Activated CD4-positive, alpha-beta T cell treated with anti-CD3 and anti-CD28 coated beads for 4 hours (primary cell): Measurements from ENCODE around the gene BEST1.
"Not testable (repeated sequence)": the region's sequence is repeated elsewhere in the genome, so short reads cannot be mapped to it uniquely, and the experiment has no call there.

Source experiments
- DNase-seq, 2 donors: peaks; one replicate each; pipeline ENCODE4 v3.0.0-alpha.2; 2020

Gene BEST1

DNA sequence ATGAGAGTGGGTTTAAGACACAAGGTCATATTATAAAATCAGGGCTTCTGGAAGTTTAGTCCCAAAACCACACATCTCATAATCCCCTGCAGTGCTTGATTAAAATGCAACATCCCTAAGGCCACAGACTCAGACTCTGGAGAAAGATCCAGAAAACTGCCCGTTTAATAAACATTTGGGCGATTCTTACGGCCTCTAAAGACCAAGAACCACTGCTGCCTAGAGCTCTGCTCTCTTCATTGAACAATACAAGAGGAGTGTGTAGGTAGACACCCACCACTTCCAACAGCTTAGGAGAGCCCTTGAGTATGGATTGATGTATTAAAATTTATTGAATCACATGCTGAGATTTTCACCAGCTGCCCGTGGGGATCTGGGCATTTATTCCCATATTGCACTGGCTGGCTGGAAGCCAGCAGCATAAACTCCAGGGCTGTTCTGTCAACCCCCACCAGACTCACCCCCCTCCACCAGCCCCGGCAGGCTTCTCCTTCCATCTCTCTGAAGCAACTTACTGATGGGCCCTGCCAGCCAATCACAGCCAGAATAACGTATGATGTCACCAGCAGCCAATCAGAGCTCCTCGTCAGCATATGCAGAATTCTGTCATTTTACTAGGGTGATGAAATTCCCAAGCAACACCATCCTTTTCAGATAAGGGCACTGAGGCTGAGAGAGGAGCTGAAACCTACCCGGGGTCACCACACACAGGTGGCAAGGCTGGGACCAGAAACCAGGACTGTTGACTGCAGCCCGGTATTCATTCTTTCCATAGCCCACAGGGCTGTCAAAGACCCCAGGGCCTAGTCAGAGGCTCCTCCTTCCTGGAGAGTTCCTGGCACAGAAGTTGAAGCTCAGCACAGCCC lies 749 bp upstream of the BEST1 start:
- no peak for DNase-seq

DNA sequence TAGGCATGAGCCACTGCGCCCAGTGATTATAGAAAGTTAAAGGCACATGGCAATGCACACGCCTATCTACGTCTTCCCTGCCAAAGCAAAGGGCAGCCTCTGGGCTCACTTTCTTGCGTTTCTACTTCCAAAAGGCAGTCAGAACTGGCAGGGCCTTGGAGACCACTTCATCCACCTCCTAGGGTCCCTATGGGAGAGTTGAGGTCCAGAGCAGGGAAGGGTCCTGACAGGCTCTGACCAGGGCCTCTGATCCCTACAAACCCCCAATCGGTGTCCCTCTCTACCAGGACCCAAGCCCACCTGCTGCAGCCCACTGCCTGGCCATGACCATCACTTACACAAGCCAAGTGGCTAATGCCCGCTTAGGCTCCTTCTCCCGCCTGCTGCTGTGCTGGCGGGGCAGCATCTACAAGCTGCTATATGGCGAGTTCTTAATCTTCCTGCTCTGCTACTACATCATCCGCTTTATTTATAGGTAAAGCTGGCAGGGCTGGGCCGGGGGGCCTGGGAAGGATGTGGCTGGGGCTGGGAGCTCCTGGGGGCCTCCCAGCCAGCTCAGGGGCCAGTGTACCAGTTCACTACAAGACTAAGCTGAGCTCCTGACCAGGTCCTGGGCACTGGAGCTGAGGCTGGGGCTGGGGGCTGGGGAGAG lies 1.5 kb downstream of the BEST1 start:
- no peak for DNase-seq

DNA sequence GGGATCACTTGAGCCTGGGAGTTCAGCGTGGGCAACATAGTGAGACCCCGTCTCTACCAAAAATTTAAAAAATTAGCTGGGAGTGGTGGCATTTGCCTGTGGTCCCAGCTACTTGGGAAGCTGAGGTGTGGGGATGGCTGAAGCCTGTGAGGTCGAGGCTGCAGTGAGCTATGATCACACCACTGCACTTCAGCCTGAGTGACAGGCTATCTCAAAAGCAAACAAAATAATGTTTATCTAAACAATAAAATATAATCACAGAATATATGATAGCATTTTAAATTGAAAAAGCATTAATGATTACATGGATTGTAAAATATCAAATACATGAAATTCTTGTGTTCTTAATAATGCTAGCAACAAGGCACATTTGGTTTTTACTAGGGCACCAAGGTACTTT lies 2.7 kb downstream of the BEST1 start:
- DNase-seq = no peak

DNA sequence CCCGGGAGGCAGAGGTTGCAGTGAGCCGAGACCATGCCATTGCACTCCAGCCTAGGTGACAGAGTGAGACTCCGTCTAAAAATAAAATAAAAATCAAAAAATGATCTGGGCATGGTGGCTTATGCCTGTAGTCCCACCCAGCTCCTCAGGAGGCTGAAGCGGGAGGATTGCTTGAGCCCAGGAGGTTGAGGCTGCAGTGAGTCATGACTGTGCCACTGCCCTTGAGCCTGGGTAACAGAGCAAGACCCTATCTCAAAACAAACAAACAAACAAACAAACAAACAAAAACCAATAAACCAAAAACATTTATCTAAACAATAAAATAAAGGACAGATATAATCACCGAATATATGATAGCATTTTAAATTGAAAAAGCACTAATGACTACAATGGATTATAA lies 3.5 kb downstream of the BEST1 start:
- not testable (repeated sequence) for DNase-seq

DNA sequence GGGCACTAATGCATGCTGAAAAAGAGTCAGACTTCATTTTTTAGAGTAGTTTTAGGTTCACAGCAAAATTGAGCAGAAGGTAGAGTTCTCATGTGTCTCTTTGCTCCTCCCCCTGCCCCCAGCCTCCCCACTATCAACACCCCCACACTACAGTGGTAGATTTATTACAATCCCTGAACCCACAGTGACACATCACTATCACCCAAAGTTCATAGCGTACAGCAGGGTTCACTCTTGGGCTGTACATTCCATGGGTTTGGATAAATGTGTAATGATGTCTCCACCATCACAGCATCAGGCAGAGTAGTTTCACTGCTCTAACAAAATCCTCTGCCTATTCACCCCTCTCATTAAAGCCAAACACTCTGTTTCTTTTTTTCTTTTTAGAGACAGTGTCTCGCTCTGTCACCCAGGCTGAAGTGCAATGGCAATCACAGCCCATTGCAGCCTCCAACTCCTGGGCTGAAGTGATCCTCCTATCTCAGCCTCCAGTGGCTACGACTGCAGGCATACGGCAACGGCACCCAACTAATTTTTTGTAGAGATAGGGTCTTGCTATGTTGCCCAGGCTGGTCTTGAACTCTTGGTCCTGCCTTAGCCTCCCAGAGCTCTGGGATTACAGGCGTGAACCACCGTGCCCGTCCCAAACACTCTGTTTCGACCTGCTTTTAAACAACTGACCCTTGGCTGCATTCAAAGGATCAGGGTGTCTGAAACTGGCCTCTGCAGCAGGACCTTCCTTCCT lies 4.1 kb downstream of the BEST1 start:
- no peak for DNase-seq

DNA sequence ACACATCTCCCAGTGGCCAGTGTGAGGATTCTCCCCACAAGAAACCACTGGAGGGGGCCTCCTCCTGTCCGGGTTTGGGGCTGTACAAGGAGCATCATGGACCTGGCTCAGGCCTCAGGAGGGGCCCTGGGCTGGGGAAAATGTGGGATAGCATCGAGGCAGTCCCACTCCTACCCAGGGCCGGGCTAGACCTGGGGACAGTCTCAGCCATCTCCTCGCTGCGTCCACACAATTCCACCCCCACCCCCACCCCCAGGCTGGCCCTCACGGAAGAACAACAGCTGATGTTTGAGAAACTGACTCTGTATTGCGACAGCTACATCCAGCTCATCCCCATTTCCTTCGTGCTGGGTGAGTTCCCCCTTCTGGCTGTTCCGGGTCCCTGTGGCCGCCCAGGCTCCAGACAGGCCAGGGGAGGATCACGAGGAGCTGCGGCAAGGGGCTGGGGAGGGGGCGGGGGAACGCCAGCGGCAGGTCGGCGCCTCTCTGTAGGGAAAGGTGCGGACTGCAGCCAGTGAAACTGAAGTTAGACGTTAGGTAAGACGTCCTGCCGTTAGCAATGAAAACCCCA lies 4.8 kb downstream of the BEST1 start:
- DNase-seq = no peak

DNA sequence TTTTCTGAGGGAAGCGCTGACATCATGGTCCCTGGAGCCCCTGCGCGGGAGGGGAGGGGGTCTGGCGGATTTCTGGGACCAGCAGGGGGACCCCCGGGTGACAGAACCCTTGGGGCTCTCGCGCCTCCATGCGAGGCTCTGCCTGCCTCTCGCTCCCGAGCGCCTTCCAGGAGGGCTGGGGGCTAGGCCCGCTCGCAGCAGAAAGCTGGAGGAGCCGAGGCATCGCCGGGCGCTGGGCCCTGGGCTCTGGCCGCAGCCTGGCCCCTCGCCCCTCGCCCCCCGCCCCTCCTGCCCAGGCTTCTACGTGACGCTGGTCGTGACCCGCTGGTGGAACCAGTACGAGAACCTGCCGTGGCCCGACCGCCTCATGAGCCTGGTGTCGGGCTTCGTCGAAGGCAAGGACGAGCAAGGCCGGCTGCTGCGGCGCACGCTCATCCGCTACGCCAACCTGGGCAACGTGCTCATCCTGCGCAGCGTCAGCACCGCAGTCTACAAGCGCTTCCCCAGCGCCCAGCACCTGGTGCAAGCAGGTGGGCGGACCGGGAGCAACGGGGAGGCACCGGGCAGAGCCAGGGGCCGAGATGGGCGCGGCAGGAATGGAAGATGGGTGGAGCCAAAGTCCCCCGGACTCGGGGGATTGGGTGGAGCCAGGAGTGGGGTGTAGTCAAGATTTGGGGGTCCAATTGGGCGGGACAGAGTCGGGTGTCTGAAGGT lies 5.4 kb downstream of the BEST1 start:
- no peak for DNase-seq

DNA sequence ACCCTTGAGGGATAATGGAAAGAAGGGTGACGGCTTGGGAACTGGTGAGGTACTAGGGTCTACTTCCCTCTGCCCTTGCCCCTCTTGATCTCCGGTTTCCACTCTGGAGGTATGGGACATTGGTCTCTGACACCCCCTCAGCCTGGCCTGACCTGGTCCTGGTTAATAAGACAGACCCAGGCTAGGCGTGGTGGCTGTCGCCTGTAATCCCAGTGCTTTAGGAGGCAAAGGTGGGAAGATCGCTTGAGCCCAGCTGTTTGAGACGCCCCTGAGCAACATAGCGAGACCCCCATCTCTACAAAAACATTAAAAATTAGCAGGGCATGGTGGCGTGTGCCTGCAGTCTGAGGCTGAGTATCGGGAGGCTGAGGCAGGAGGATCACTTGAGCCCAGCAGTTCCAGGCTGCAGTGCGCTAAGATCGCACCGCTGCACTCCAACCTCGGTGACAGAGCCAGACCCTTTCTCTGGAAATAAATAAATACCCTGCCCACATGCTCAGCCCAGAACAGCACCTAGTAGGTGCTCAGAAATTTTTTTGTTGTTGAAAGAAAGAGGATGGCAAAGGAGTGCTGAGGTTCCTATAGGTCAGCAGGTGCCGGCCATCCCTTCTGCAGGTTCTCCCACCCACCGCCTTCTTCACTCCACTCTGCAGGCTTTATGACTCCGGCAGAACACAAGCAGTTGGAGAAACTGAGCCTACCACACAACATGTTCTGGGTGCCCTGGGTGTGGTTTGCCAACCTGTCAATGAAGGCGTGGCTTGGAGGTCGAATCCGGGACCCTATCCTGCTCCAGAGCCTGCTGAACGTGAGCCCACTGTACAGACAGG lies 6.3 kb downstream of the BEST1 start:
- no peak for DNase-seq

DNA sequence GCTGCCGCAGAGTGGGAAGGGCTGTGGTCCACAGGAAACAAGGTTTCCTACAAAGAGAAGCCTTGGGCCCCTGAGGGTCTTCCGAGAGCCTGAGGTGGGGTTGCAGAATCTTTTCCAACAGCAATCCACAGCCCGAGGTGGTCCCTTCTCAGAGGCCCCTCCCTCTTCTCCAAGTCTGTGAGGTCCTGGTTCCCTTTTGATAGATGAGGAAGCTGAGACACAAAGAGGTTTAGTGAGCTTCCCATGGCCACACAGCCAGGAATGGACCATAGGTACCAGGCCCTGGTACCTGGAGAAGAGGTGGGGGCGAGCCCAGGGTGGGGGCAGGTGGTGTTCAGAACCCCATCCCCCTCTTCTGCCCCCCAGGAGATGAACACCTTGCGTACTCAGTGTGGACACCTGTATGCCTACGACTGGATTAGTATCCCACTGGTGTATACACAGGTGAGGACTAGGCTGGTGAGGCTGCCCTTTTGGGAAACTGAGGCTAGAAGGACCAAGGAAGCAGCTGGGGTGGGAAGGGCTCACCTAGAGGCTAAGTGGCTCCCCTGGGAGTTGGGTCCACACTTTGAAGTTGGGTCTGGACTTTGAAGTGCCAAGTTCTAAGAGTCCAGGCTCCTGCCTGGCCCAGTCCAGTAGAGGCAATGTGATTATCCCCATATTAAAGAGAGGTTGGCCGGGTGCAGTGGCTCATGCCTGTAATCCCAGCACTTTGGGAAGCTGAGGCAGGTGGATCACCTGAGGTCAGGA lies 7.0 kb downstream of the BEST1 start:
- no peak for DNase-seq

DNA sequence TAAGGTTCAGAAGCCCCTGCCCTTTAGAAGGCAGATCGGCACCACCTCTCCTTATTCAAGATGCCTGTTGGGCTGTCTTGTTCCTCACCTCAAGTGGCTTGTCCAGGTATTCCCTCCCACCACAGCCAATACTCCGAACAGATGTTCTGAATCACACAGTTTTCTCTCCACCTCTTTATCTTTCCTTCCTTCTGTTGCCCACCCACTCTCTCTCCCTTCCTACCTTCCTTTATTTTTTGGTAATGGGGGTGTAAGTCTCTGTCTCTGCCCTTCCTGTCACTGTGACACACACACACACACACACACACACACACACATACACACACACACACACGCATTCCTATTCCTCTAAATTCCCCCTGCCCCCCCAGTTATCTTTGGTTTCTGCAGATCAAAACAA lies 8.4 kb downstream of the BEST1 start:
- no peak for DNase-seq

DNA sequence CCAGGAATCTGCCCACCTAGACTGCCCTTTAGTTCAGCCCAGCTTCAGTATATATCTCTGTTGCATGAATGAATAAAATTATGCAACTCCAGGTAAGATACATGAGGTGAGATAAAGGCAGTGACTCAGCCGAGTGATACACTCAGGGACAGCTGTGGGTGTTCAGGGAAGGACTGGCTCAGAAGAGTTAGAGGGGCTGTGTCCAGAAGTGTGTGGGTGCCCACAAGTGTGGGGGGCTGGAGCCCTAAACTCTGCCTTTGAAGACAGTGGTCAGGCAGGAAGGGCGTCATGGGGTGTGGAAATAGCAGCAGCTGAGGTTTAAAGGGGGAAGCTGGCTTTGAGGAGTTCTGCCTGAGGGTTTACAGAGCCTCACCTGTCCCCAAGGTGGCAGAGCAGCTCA lies 9.0 kb downstream of the BEST1 start:
- no peak for DNase-seq

DNA sequence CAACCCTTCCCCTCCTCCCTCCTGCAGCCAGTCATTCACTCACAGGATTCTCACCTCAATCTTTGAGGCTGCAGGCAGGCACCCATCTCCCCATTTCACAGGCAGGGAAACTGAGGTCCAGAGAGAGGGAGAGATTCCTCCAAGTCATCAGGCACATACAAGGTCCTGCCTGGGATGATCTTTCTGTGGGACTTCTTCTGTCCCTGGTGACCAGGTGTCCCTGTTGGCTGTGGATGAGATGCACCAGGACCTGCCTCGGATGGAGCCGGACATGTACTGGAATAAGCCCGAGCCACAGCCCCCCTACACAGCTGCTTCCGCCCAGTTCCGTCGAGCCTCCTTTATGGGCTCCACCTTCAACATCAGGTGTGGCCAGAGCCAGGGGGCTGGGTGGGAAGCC lies 9.5 kb downstream of the BEST1 start:
- DNase-seq = no peak

DNA sequence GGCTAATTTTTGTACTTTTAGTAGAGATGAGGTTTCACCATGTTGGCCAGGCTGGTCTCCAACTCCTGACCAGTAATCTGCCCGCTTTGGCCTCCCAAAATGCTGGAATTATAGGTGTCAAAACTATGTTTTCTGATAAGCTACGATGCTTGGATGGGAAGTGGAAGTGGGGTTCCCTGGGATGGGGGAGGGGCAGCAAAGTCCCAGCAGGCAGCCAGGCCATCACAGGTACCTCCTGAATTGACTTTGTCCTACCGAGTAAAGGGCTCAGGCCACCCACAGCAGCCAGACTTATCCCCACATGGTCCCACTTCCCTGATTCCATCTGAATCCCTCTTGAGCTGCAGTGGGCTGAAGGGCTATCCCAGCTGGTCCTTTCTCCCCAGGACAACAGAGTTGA lies 10.4 kb downstream of the BEST1 start:
- DNase-seq = no peak

DNA sequence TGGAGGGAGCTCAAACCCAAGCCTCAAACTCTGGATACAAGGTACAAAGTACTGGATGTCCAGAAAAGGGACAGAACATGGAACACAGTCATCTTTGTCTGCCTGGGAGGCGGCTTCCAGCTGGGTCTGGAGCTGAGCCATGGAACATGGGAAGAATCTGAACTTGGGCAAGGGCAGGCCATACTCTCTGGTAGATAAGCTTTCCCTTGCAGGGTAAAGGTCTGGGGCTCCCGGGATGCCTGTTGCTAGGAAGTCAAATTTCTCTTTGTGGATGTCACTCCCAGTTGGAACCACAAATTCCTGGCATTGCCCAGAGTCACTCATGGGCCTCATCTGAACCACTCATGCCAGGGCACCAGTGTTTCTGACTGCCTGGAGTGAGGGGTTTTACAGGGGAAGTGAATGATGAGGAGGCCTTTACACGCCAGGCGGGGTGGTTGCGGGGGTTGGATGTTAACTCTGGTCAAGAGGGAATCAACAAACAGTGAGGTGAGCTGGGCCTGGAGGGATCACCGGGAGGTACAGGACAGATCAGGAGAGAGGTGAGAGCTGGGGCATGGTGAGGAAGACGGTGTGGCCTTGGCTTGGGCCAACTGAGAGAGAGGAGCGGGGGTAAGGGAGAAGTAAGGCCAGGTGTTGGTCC lies 11.5 kb downstream of the BEST1 start:
- DNase-seq = no peak

DNA sequence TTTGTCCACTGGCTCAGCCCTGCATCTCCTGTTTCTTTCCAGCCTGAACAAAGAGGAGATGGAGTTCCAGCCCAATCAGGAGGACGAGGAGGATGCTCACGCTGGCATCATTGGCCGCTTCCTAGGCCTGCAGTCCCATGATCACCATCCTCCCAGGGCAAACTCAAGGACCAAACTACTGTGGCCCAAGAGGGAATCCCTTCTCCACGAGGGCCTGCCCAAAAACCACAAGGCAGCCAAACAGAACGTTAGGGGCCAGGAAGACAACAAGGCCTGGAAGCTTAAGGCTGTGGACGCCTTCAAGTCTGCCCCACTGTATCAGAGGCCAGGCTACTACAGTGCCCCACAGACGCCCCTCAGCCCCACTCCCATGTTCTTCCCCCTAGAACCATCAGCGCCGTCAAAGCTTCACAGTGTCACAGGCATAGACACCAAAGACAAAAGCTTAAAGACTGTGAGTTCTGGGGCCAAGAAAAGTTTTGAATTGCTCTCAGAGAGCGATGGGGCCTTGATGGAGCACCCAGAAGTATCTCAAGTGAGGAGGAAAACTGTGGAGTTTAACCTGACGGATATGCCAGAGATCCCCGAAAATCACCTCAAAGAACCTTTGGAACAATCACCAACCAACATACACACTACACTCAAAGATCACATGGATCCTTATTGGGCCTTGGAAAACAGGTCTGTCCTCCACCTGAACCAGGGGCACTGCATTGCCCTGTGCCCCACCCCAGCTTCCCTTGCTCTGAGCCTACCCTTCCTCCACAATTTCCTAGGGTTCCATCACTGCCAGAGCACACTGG lies 12.3 kb downstream of the BEST1 start:
- no peak for DNase-seq

DNA sequence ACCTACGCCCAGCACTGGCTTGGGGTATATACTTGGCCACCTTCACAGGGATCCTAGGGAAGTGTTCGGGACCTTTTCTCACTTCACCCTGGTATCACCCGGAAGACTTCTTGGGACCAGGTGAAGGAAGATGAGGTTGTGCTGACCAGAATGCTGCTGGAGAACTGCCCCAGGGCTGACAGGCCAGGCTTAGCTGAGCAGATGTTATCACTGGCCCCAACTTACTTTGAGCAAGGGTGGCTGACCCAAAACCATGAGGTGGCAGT lies 12.8 kb downstream of the BEST1 start:
- DNase-seq = no peak

DNA sequence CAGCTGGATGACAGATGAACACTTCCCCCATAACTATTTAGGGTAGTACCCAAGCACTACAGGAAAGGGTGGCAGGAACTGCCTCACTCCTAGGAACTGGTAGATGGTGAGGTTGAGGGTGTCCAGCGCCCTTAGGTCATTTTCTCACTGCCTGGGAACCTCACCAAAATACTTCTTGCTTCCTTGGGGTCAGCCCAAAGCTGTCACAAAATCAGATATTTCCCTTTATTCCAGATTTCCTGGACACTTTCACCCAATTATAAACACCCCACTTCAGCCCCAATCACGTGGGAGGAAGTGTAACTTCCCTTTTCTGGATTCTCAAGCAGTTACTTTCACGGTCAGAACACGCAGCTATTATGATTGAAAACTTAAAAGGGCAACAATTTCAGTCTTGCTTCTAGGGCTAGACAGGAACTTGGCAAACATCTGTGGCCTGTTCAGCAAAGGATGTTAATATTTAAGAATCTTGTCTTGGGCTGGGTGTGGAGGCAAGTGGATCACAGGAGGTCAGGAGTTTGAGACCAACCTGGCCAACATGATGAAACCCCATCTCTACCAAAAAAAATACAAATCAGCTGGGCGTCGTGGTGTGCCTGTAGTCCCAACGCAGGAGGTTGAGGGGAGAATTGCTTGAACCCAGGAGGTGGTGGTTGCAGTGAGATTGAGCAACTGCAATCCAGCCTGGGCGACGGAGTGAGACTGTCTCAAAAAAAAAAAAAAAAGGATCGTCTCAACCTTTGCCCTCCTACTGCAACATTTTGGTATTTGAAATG lies 13.3 kb downstream of the BEST1 start:
- DNase-seq = no peak

DNA sequence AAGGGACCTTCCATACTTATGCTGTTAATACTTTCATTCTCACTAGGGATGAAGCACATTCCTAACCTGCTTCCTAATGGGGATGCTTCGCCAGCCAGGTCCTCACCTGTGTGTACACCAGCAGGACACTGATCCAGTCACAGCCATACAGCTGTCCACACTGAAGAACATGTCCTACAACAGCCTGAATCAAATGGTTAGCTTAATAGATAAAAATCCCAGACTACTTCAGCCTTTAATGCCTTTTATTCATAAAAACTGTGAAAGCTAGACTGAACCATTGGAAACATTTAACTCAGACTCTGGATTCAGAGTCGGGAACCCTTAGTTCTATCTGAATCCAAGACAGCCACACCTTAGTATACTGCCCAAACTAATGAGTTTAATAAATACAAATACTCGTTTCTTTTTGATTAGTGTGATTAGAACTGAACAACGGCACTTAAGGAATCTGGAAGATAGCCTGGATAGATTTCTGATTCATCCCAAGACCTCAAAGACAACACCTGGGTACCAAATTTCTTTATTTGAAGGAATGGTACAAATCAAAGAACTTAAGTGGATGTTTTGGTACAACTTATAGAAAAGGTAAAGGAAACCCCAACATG lies 14.0 kb downstream of the BEST1 start:
- DNase-seq = no peak
